Nephron progenitor cell (in vitro differentiated cells): ENCODE measurements around the gene ZFHX3.

Experiments
- DNase-seq: peaks from one replicate; pipeline ENCODE4 v3.0.0; 2021
- H3K27ac Mint-ChIP-seq: 2 replicates; pipeline ENCODE4 v1.8.0; 2021; ENCODE audit warnings: mild to moderate bottlenecking, moderate library complexity, mixed read lengths
- H3K27me3 Mint-ChIP-seq: 2 replicates; pipeline ENCODE4 v1.8.0; 2021; ENCODE audit warnings: mild to moderate bottlenecking, low read depth, mixed read lengths; ENCODE audit not compliant: poor library complexity
- H3K36me3 Mint-ChIP-seq: 2 replicates; pipeline ENCODE4 v1.8.0; 2021; ENCODE audit warnings: low read depth, mixed read lengths
- H3K4me1 Mint-ChIP-seq: 2 replicates; pipeline ENCODE4 v1.8.0; 2021; ENCODE audit warnings: mixed read lengths
- H3K4me3 Mint-ChIP-seq: 2 replicates; pipeline ENCODE4 v1.8.0; 2021; ENCODE audit warnings: mild to moderate bottlenecking, moderate library complexity, mixed read lengths
- H3K9me3 Mint-ChIP-seq: 2 replicates; pipeline ENCODE4 v1.8.0; 2021; ENCODE audit warnings: mild to moderate bottlenecking, moderate library complexity, mixed read lengths
- CTCF ChIP-seq: fragments of 200-600 bp; sonication (generic); IDR thresholded peaks from 2 replicates; pipeline ENCODE4 v1.5.0; 2021; ENCODE audit warnings: antibody characterized with exemption

ZFHX3 gene

GRCh38 chr16:72753881-72754280, 294.0 kb downstream of the ZFHX3 start:
- Mint-ChIP-seq H3K4me1 (peaks cover 18% of the 10 kb centered on the region), H3K27me3 (no peaks in the 10 kb centered on the region)
- no peak for TF ChIP-seq CTCF

GRCh38 chr16:72752004-72752695, 295.8 kb downstream of the ZFHX3 start:
- Mint-ChIP-seq H3K27me3 (no peaks in the 10 kb centered on the region), H3K4me3 (no peak overlapping the region), H3K9me3 (peaks cover 15% of the 10 kb centered on the region), H3K36me3 (peaks cover 23% of the 10 kb centered on the region), H3K4me1 (peaks cover 31% of the 10 kb centered on the region), H3K27ac (no peak overlapping the region)
- no peak for DNase-seq
- TF ChIP-seq CTCF, result no peak

More at GRCh38 chr16:72753881-72754280, 294.0 kb downstream of the ZFHX3 start:
- Mint-ChIP-seq H3K4me3 (no peak overlapping the region), H3K36me3 (peaks cover 41% of the 10 kb centered on the region), H3K27ac (no peak overlapping the region), H3K9me3 (peaks cover 32% of the 10 kb centered on the region)
- DNase-seq, result no peak

- DNase-seq, result no peak
- no peaks in the 10 kb centered on the region for H3K27me3 Mint-ChIP-seq
- no peak for TF ChIP-seq CTCF
- H3K4me3 Mint-ChIP-seq, result no peak overlapping the region
- no peak overlapping the region for H3K27ac Mint-ChIP-seq
- H3K9me3 Mint-ChIP-seq, result peaks cover 7% of the 10 kb centered on the region
- peaks cover 31% of the 10 kb centered on the region for H3K4me1 Mint-ChIP-seq
- H3K36me3 Mint-ChIP-seq, result peaks cover 19% of the 10 kb centered on the region
Measured at GRCh38 chr16:72751076-72751475, 296.9 kb downstream of the ZFHX3 start.

- H3K9me3 Mint-ChIP-seq, result no peaks in the 10 kb centered on the region
- H3K4me3 Mint-ChIP-seq, result no peak overlapping the region
- DNase-seq, result no peak
- H3K27ac Mint-ChIP-seq, result no peak overlapping the region
- no peak for TF ChIP-seq CTCF
- H3K36me3 Mint-ChIP-seq, result peaks cover 25% of the 10 kb centered on the region
- H3K27me3 Mint-ChIP-seq, result no peaks in the 10 kb centered on the region
- peaks cover 31% of the 10 kb centered on the region for H3K4me1 Mint-ChIP-seq
Measured at GRCh38 chr16:72749091-72749490, 298.8 kb downstream of the ZFHX3 start.

GRCh38 chr16:72744076-72744793, 303.7 kb downstream of the ZFHX3 start:
- Mint-ChIP-seq H3K4me3 (no peak overlapping the region), H3K27ac (no peak overlapping the region), H3K27me3 (no peaks in the 10 kb centered on the region), H3K4me1 (peaks cover 17% of the 10 kb centered on the region), H3K9me3 (no peaks in the 10 kb centered on the region), H3K36me3 (peaks cover 13% of the 10 kb centered on the region)
- no peak for DNase-seq
- TF ChIP-seq CTCF, result no peak
